ENCODE data around the gene NPBWR2.
A peak's percentile ranks its signal among the peaks of the same experiment; 100 is the strongest.

NPBWR2 gene

DNA sequence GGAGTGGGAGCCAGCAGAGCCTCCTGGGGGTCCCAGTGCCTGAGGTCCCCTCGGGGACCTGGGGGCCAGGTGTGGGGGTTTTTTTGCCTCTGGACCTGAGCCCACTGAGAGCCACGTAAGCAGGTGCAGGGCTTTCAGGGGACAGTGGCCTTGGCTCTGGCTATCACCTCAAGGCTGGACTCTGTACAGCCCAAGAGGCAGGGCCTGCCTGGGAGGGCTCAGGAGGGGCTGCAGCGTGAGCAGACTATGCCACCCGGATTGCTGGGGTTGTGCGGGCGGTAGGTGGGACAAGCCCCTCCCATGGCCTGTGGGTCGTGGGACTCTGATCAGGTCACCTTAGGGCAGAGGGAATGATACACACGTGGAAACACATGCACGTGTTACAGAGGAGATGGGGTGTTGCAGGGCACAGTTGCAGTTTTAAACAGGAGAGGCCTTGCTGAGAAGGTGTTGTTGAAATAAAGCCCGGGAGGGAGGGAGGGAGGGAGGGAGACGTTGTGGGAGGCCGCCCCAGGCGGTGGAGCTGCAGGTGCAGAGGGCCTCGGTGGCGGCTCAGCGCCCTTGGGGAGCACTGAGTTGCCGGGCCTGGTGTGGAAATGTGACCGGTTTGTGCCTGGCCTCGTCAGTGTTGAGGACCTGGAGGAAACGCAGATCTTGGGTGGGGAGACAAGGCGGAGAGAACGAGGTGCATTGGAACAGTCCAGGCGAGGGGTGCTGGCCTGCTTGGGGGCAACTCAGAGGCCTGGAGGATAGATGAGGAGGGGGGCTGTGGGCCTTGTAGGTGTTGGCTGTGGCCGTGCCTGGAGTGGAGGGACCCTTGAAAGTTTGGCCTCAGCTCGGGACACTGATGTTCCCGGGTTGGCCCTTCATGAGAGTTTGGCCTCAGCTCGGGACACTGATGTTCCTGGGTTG, 42.0 kb downstream of the NPBWR2 start:
- Histone ChIP-seq H3K4me3 (ENCODE audit: low read length) (no peak overlapping the region), H3K9me3 (ENCODE audit: control insufficient read depth, low read length) (no peaks in the 10 kb centered on the region), H3K9ac (ENCODE audit: low read length) (no peak overlapping the region), H3K27me3 (replicated peaks; ENCODE audit: control insufficient read depth, insufficient read depth, low read length) (no peaks in the 10 kb centered on the region), H3K4me1 (ENCODE audit: control insufficient read depth, insufficient read depth, low read length) (peaks cover 15% of the 10 kb centered on the region), H3K36me3 (ENCODE audit: control insufficient read depth, insufficient read depth, low read length, severe bottlenecking) (no peaks in the 10 kb centered on the region)
- DNase-seq (ENCODE audit: low read depth), result no peak

DNA sequence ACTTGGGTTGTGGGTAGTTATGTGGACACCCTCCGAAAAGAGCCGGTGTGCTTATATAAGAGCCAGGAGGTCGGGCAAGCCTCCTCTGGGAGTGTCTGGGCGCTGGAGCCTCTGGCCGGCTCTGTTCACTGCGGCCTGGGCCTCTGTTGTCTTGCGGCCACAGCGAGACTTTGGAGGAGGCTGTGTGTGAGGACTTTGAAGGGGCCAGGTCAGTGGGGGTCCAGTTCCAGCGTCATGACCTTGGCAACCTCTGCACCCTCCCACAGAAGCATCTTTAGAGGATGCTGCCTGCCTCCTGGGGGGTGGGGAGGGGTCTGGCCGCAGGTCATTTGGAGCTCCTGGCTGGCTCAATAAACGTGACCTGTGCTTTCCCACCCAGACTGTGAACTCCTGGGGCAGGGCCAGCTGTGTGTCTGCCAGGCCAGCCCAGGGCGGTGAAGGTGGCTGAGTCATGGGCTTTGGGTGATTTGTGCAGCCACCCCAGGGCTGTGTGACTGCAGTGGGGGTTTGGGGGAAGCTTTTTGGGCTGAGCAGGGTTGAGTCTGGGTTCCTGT, 43.1 kb downstream of the NPBWR2 start:
- peak overlapping the region; percentile 92 for H3K4me3 ChIP-seq (ENCODE audit: low read length)
- no peaks in the 10 kb centered on the region for H3K27me3 ChIP-seq (replicated peaks; ENCODE audit: control insufficient read depth, insufficient read depth, low read length)
- peak overlapping the region; percentile 92 for H3K9ac ChIP-seq (ENCODE audit: low read length)
- H3K36me3 ChIP-seq (ENCODE audit: control insufficient read depth, insufficient read depth, low read length, severe bottlenecking), result no peaks in the 10 kb centered on the region
- no peaks in the 10 kb centered on the region for H3K9me3 ChIP-seq (ENCODE audit: control insufficient read depth, low read length)
- DNase-seq (ENCODE audit: low read depth), result peak; percentile 67
- H3K4me1 ChIP-seq (ENCODE audit: control insufficient read depth, insufficient read depth, low read length), result peaks cover 15% of the 10 kb centered on the region

DNA sequence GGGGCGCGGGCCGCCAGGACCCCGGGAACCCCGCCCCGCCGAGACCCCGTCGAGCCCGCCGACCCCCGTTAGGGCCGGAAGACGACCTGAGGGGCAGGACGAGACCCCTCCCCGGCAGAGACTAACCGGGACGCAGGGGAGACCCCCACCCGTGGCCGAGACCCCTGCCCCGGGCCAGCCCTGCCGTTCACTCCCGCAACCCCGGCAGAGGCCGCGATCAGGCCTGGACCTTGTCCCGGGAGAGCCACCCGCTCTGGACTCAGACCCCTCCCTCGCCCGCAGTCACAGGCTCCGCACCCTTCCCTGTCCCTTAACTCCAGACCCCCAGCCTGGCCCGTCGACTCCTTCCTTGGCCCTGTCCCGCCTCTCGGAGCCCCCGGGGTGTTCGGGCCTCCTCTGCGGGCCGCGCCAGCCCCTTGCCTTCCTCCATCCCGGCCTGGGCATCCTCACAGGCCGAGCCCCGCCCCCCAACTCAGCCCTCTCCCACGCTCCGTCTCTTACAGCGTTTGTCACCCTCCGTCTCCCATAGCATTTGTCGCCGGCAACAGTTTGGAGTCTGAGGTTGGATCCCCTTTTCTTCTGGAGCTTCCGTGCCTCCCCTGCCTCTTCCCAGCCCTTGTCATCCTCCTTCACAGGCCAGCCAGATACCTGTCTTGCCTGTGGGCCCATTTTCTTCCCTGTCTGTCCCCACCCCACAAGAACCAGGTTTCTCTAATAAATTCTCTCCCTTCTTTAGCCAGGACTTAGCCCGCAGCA, 43.8 kb downstream of the NPBWR2 start:
- Histone ChIP-seq H3K4me3 (ENCODE audit: low read length) (peak overlapping the region; percentile 92), H3K4me1 (ENCODE audit: control insufficient read depth, insufficient read depth, low read length) (peaks cover 15% of the 10 kb centered on the region), H3K36me3 (ENCODE audit: control insufficient read depth, insufficient read depth, low read length, severe bottlenecking) (no peaks in the 10 kb centered on the region), H3K27me3 (replicated peaks; ENCODE audit: control insufficient read depth, insufficient read depth, low read length) (no peaks in the 10 kb centered on the region), H3K9ac (ENCODE audit: low read length) (peak overlapping the region; percentile 92), H3K9me3 (ENCODE audit: control insufficient read depth, low read length) (no peaks in the 10 kb centered on the region)
- peak; percentile 68 for DNase-seq (ENCODE audit: low read depth)

DNA sequence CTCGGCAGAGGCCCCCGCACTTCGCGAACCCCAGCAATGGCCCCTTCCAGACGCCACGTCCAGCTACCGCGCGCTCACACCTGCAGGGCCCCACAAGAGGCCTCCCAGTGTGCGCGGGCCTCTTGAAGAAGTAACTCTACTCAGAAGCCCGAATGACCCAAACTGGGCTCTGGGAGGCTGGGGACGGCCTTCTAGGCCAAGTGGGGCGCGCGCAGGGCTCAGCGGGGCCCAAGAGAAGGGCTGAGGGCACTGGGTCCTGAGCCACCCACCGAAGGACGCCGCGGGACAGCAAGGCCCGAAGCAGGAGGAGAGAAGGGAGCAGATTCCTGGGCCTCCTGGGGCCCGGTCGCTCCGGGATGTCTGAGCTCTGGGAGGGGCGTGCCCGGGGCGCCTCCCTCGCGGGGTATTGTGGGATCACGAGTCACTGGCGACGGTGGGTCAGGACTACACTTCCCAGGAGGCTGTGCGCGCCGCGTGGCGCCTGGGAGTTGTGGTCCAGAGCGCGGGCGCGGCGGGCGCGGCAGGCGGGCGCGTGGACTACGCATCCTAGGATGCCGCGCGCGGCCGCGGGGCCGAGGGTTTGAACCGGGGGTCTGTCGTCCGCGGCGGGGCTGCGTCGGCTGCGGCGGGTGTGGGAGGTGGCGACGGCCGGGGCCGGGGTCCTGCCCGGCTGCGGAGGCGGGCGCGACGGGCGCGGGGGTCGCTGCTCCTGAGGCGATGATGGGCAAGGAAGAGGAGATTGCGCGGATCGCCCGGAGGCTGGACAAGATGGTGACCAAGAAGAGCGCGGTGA, 44.6 kb downstream of the NPBWR2 start, which contains the start of gene TCEA2:
TSS of gene TCEA2 (plus strand) at position 603 of the 793 bp plus-strand sequence. CDS start at position 718, 115 bp downstream.
- DNase-seq (ENCODE audit: low read depth), result peak; percentile 99
- Histone ChIP-seq H3K9me3 (ENCODE audit: control insufficient read depth, low read length) (no peaks in the 10 kb centered on the region), H3K27me3 (replicated peaks; ENCODE audit: control insufficient read depth, insufficient read depth, low read length) (no peaks in the 10 kb centered on the region), H3K36me3 (ENCODE audit: control insufficient read depth, insufficient read depth, low read length, severe bottlenecking) (no peaks in the 10 kb centered on the region), H3K9ac (ENCODE audit: low read length) (peak within 1 kb of the TSS; percentile 92), H3K4me1 (ENCODE audit: control insufficient read depth, insufficient read depth, low read length) (peaks cover 15% of the 10 kb centered on the region), H3K4me3 (ENCODE audit: low read length) (peak within 1 kb of the TSS; percentile 92)

DNA sequence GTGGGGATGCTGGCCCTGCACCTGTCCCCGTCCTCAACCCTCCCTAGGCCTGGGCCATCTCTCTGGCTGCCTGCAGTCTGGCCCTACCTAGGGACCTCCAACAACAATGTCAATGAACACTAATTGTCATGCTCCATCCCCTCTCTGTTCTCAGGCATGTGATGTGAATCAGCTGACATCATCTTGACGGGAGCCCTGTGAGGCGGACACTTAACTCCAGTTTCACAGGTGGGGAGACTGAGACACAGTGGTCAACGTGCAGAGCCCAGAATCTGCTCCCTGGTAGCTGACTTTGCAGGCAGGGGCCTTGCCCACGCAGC, 45.1 kb downstream of the NPBWR2 start:
- Histone ChIP-seq H3K36me3 (ENCODE audit: control insufficient read depth, insufficient read depth, low read length, severe bottlenecking) (no peaks in the 10 kb centered on the region), H3K4me3 (ENCODE audit: low read length) (peak overlapping the region; percentile 92), H3K9me3 (ENCODE audit: control insufficient read depth, low read length) (no peaks in the 10 kb centered on the region), H3K9ac (ENCODE audit: low read length) (peak overlapping the region; percentile 92), H3K27me3 (replicated peaks; ENCODE audit: control insufficient read depth, insufficient read depth, low read length) (no peaks in the 10 kb centered on the region), H3K4me1 (ENCODE audit: control insufficient read depth, insufficient read depth, low read length) (peaks cover 16% of the 10 kb centered on the region)
- DNase-seq (ENCODE audit: low read depth), result no peak

DNA sequence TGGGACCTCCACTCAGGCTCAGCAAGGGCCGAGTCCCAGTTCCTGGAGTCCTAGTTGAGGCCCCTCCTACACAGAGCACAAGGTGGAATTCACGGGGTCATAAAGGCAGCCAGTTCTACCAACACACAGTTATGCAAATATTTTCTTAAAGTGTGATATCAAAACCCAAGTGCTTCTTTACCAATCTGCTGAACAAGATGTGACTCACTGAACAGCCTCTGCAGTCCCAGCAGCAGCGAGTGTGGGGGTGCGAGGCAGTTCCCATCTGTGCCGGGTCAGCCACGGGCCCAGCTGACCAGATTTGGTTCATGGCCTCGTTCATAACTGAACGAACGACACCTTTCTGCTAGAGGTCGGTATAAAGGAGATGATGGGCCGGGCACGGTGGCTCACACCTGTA, 48.8 kb downstream of the NPBWR2 start:
- H3K9me3 ChIP-seq (ENCODE audit: control insufficient read depth, low read length), result no peaks in the 10 kb centered on the region
- H3K4me3 ChIP-seq (ENCODE audit: low read length), result no peak overlapping the region
- no peak for DNase-seq (ENCODE audit: low read depth)
- no peaks in the 10 kb centered on the region for H3K36me3 ChIP-seq (ENCODE audit: control insufficient read depth, insufficient read depth, low read length, severe bottlenecking)
- peaks cover 12% of the 10 kb centered on the region for H3K27me3 ChIP-seq (replicated peaks; ENCODE audit: control insufficient read depth, insufficient read depth, low read length)
- H3K4me1 ChIP-seq (ENCODE audit: control insufficient read depth, insufficient read depth, low read length), result peaks cover 30% of the 10 kb centered on the region
- no peak overlapping the region for H3K9ac ChIP-seq (ENCODE audit: low read length)

DNA sequence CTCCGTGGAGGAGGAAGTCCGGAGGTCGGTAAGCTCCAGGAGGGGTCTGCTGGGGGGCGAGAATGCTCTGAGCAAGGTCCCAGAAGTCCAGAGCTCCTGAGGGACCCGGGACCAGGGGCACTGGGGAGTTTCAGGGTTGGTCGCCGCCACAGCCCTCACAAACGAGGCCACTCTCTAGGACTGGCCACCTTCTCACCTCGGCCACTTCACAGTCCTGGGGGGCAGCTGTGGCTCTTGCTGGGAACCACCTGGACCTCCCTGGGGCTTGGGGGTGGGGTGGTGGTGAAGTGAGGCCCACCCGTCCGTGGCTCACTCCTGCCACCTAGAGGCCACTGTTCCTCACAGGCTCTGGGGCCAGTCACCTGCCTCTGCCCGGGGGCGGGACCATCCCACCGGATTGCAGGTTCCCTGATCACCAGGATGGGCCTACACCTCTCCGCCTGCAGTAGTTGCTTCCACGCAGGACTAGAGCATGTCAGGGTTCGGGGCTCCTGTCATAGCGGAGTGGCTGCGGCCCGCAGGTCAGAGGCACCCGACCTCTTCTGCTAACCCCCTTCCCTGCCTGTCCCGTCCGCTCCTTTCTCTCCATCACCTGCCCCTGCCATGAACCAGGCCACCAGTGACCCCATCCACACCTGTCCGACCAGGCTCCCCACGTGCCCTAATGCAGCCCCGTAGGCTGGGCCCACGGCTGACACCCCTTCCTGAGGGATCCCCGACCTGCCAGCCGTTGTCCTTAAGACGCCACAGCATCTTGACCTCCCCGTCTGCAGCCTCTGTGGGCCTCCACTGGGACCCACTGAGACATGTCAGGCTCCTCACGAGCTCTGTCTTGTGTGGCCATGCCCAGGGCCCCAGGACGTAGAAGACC, 49.5 kb downstream of the NPBWR2 start:
- Histone ChIP-seq H3K4me3 (ENCODE audit: low read length) (no peak overlapping the region), H3K9ac (ENCODE audit: low read length) (no peak overlapping the region), H3K27me3 (replicated peaks; ENCODE audit: control insufficient read depth, insufficient read depth, low read length) (peaks cover 19% of the 10 kb centered on the region), H3K9me3 (ENCODE audit: control insufficient read depth, low read length) (no peaks in the 10 kb centered on the region), H3K36me3 (ENCODE audit: control insufficient read depth, insufficient read depth, low read length, severe bottlenecking) (no peaks in the 10 kb centered on the region), H3K4me1 (ENCODE audit: control insufficient read depth, insufficient read depth, low read length) (peaks cover 30% of the 10 kb centered on the region)
- DNase-seq (ENCODE audit: low read depth), result peak; percentile 85

DNA sequence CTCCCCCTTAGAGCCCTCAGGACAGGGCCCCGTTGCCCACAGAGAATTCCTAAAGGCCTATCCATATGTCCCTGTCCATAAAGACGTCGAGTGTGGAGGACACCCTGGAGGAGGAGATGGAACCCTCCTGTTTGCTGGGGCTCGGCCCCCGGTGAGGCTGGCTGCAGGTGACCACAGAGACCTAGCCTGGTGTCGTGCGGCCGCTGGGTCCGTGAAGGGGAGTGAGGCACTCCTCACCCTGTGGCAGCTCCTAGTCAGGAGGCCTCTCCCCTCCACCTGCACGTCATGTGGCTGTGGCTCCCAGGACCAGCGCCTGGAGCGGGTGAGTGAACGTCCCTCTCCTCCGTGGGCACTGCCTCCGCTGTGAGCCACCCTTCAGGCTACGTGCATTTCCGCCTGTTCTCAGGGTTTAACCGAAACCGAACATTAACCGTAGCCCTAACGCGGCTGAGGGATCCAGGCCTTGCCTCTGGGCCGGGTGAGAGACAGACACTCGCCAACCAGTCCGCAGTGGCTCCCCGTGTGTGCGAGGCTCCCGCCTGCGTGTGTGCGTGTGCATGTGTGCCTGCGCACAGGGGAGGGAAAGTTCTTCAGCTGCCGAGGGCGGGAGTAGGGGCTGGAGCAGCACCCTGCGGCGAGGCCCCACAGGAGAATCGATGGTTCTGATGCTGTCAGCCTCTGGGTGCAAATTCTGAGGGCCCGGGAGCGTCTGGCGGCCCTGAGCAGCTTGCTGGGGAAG, 50.3 kb downstream of the NPBWR2 start:
- H3K9ac ChIP-seq (ENCODE audit: low read length), result no peak overlapping the region
- H3K36me3 ChIP-seq (ENCODE audit: control insufficient read depth, insufficient read depth, low read length, severe bottlenecking), result no peaks in the 10 kb centered on the region
- DNase-seq (ENCODE audit: low read depth), result no peak
- H3K9me3 ChIP-seq (ENCODE audit: control insufficient read depth, low read length), result no peaks in the 10 kb centered on the region
- H3K27me3 ChIP-seq (replicated peaks; ENCODE audit: control insufficient read depth, insufficient read depth, low read length), result peaks cover 25% of the 10 kb centered on the region
- peaks cover 26% of the 10 kb centered on the region for H3K4me1 ChIP-seq (ENCODE audit: control insufficient read depth, insufficient read depth, low read length)
- H3K4me3 ChIP-seq (ENCODE audit: low read length), result no peak overlapping the region

DNA sequence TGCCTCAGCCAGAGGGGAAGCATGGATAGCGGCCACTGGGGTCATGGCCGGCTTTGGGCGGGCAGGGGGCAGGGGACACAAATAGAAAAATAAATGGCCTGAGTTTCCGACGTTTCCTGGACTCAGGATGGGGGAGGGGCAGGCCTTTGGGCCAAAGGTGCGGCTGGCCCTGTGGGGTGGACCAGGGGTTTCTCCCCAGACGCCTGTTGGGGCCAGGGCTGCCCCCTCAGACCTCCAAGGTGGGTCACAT, 50.8 kb downstream of the NPBWR2 start:
- peaks cover 30% of the 10 kb centered on the region for H3K27me3 ChIP-seq (replicated peaks; ENCODE audit: control insufficient read depth, insufficient read depth, low read length)
- H3K9ac ChIP-seq (ENCODE audit: low read length), result no peak overlapping the region
- H3K36me3 ChIP-seq (ENCODE audit: control insufficient read depth, insufficient read depth, low read length, severe bottlenecking), result no peaks in the 10 kb centered on the region
- H3K4me1 ChIP-seq (ENCODE audit: control insufficient read depth, insufficient read depth, low read length), result peaks cover 26% of the 10 kb centered on the region
- no peaks in the 10 kb centered on the region for H3K9me3 ChIP-seq (ENCODE audit: control insufficient read depth, low read length)
- no peak for DNase-seq (ENCODE audit: low read depth)
- no peak overlapping the region for H3K4me3 ChIP-seq (ENCODE audit: low read length)

All from adipocyte (in vitro differentiated cells).